Kidney (tissue), 14 donors: Measurements from ENCODE around the gene ADGRG2. TPM values are rescaled to one million over a fixed set of nuclear protein-coding genes. Genes with fewer than 3 reads are reported as not detected.
"Not testable (repeated sequence)": the region's sequence is repeated elsewhere in the genome, so short reads cannot be mapped to it uniquely, and the experiment has no call there.

Source experiments
- DNase-seq, 5 donors: peaks; one replicate each; pipeline ENCODE4 v3.0.0-alpha.2; 2013 to 2020
- FAIRE-seq: peaks from 2 replicates; lab custom pipeline; 2012; peaks lifted over from hg19 to GRCh38; lab: Jason Lieb, UNC
- H3K27ac ChIP-seq, 2 donors: one replicate each; pipeline ENCODE4 v1.7.0; 2013; ENCODE audit warnings: low read depth in 2 of 2, low read length in 2 of 2, inconsistent platforms in 1 of 2
- H3K27me3 ChIP-seq: one replicate; pipeline ENCODE4 v1.7.1; 2013; ENCODE audit warnings: low read length, inconsistent platforms; ENCODE audit not compliant: control insufficient read depth, insufficient read depth
- H3K36me3 ChIP-seq, 3 donors: one replicate each; pipeline versions ENCODE4 v1.7.0 to v1.7.1; 2013; ENCODE audit warnings: low read length in 3 of 3, control low read depth in 1 of 3, inconsistent platforms in 1 of 3; ENCODE audit not compliant: insufficient read depth in 3 of 3, control insufficient read depth in 2 of 3
- H3K4me1 ChIP-seq, 3 donors: one replicate each; pipeline versions ENCODE4 v1.7.0 to v1.7.1; 2013; ENCODE audit warnings: low read length in 3 of 3, inconsistent platforms in 1 of 3, low read depth in 1 of 3; ENCODE audit not compliant: control insufficient read depth in 2 of 3, insufficient read depth in 2 of 3
- H3K4me3 ChIP-seq, 3 donors: one replicate each; pipeline versions ENCODE4 v1.7.0 to v1.8.1; 2013; ENCODE audit warnings: low read length in 3 of 3, control low read depth in 1 of 3, inconsistent platforms in 1 of 3
- H3K9ac ChIP-seq, 3 donors: one replicate each; pipeline versions ENCODE4 v1.7.0 to v1.7.1; 2013; ENCODE audit warnings: low read length in 3 of 3, control low read depth in 1 of 3, inconsistent platforms in 1 of 3
- H3K9me3 ChIP-seq, 3 donors: one replicate each; pipeline versions ENCODE4 v1.7.0 to v1.7.1; 2013; ENCODE audit warnings: low read length in 3 of 3, control low read depth in 1 of 3, inconsistent platforms in 1 of 3; ENCODE audit not compliant: control insufficient read depth in 2 of 3, insufficient read depth in 1 of 3
- CTCF ChIP-seq: IDR thresholded peaks from 3 replicates; pipeline ENCODE4 v1.5.1; 2012; ENCODE audit warnings: mild to moderate bottlenecking, moderate library complexity, borderline replicate concordance; ENCODE audit not compliant: insufficient read depth; ENCODE audit errors: extremely low read depth
- intact Hi-C: fragments of 100-400 bp; cut with DNase I; formaldehyde crosslinking; loops from one replicate; pipeline ENCODE4 v1.11.1; 2022
- polyA plus RNA-seq: library from polyadenylated mRNA; stranded (reverse); fragments of 350-450 nt; fragmentation: Illumina TruSeq; extraction: RNeasy Lipid Tissue Mini Kit (QIAGEN cat#74804); gene quantifications from one replicate; pipeline ENCODE4 v1.2.3, GENCODE V29; 2014; ENCODE audit warnings: low read depth, low replicate concordance; ENCODE audit not compliant: insufficient read depth
- total RNA-seq: library from RNA; stranded (reverse); fragmentation: NEBNext Ultra II Directional; extraction: Animal tissue kit (Norgen Biotek cat#: 25700); gene quantifications from one replicate; pipeline ENCODE4 v1.2.1, GENCODE V29; 2021
- donor health status: control.
- donor health status: control.
- donor health status: control.
- donor health status: control.
- donor health status: control.
- donor health status: DM: yes; HTN: yes; CAD: no.
- donor health status: Normal renal cell carcinoma (clear cell type).

ADGRG2 gene
- total and polyA plus RNA-seq, 2 donors from 2014 or later = 1.2 TPM; not detected in 1

GRCh38 chrX:19070555-19070994, 51.7 kb downstream of the ADGRG2 start:
- intact Hi-C loops = no loop called here
- H3K27me3 ChIP-seq = no peaks in the 10 kb centered on the region
- DNase-seq (no peak), FAIRE-seq (no peak)
- TF ChIP-seq CTCF = no peak
- no peak overlapping the region for H3K4me3 ChIP-seq
- H3K4me1 ChIP-seq = no peaks in the 10 kb centered on the region
- no peaks in the 10 kb centered on the region for H3K9me3 ChIP-seq
- no peak overlapping the region for H3K27ac ChIP-seq
- H3K9ac ChIP-seq = no peak overlapping the region
- H3K36me3 ChIP-seq = no peaks in the 10 kb centered on the region

- H3K27me3 ChIP-seq, FAIRE-seq, DNase-seq, H3K9ac ChIP-seq, H3K36me3 ChIP-seq, H3K9me3 ChIP-seq, intact Hi-C loops, H3K4me1 ChIP-seq, H3K4me3 ChIP-seq, H3K27ac ChIP-seq: not testable (repeated sequence)
These were observed 55.3 kb downstream of the ADGRG2 start for GRCh38 chrX:19066987-19067386.

- no peak overlapping the region for H3K27ac ChIP-seq
- intact Hi-C loops = no loop called here
- no peak for FAIRE-seq
These were observed 56.7 kb downstream of the ADGRG2 start for GRCh38 chrX:19065535-19065934.

GRCh38 chrX:19064175-19064574, 58.1 kb downstream of the ADGRG2 start:
- no peaks in the 10 kb centered on the region for H3K4me1 ChIP-seq
- intact Hi-C loops = no loop called here
- H3K36me3 ChIP-seq = no peaks in the 10 kb centered on the region
- no peak overlapping the region for H3K27ac ChIP-seq
- H3K4me3 ChIP-seq = no peak overlapping the region
- no peak for TF ChIP-seq CTCF
- H3K9me3 ChIP-seq = no peaks in the 10 kb centered on the region
- no peak for DNase-seq
- H3K27me3 ChIP-seq = no peaks in the 10 kb centered on the region
- FAIRE-seq = no peak
- H3K9ac ChIP-seq = no peak overlapping the region

More at GRCh38 chrX:19065535-19065934, 56.7 kb downstream of the ADGRG2 start:
- Histone ChIP-seq H3K9me3 (no peaks in the 10 kb centered on the region), H3K4me1 (no peaks in the 10 kb centered on the region), H3K9ac (no peak overlapping the region), H3K4me3 (no peak overlapping the region), H3K36me3 (no peaks in the 10 kb centered on the region), H3K27me3 (no peaks in the 10 kb centered on the region)
- DNase-seq = no peak
- TF ChIP-seq CTCF = no peak
